LNCaP clone FGC (cell line): Measurements from ENCODE around the gene EVI5.

Experiments
- DNase-seq: peaks from one replicate; pipeline ENCODE4 v3.0.0-alpha.2; 2011; ENCODE audit warnings: low read depth
- H3K4me3 ChIP-seq: 2 replicates; pipeline ENCODE4 v1.5.1; 2011; ENCODE audit warnings: mild to moderate bottlenecking, low read depth, low read length, control low read depth
- TF ChIP-seq, protein P1 (sequence below): IDR thresholded peaks from 2 replicates; pipeline ENCODE4 v1.5.1; 2012; ENCODE audit warnings: mild to moderate bottlenecking; ENCODE audit not compliant: control insufficient read depth, insufficient read depth; ENCODE audit errors: extremely low read depth

Gene EVI5

DNA sequence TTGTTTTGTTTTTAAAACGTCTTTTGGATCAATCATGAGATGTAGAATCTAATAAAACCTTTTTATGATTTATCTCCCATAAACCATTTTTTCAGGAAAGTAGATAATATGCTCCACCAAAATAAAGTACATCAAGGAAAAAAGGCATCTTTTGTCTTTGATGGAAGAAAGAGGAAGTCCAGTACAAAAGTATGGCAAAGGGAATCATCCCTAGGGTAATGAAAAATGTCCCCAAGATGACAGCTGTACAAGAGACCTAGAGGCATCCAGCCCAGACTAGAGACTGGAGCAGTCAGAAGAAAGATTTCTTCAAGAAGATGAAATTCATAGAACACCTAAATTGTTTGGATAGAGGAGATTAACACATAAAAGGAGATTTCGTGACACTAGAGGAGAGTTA lies 265.9 kb downstream of the EVI5 start:
- H3K4me3 ChIP-seq, result no peak overlapping the region
- no peak for DNase-seq
- TF ChIP-seq, protein P1, sequence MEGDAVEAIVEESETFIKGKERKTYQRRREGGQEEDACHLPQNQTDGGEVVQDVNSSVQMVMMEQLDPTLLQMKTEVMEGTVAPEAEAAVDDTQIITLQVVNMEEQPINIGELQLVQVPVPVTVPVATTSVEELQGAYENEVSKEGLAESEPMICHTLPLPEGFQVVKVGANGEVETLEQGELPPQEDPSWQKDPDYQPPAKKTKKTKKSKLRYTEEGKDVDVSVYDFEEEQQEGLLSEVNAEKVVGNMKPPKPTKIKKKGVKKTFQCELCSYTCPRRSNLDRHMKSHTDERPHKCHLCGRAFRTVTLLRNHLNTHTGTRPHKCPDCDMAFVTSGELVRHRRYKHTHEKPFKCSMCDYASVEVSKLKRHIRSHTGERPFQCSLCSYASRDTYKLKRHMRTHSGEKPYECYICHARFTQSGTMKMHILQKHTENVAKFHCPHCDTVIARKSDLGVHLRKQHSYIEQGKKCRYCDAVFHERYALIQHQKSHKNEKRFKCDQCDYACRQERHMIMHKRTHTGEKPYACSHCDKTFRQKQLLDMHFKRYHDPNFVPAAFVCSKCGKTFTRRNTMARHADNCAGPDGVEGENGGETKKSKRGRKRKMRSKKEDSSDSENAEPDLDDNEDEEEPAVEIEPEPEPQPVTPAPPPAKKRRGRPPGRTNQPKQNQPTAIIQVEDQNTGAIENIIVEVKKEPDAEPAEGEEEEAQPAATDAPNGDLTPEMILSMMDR, result no peak

GRCh38 chr1:92516574-92516973 lies 268.3 kb downstream of the EVI5 start:
- no peak overlapping the region for H3K4me3 ChIP-seq
- TF ChIP-seq, protein P1, result no peak
- no peak for DNase-seq

- no peak for DNase-seq
- H3K4me3 ChIP-seq, result no peak overlapping the region
- TF ChIP-seq, protein P1, result no peak
These were observed 269.1 kb downstream of the EVI5 start for GRCh38 chr1:92515796-92516201.

DNA sequence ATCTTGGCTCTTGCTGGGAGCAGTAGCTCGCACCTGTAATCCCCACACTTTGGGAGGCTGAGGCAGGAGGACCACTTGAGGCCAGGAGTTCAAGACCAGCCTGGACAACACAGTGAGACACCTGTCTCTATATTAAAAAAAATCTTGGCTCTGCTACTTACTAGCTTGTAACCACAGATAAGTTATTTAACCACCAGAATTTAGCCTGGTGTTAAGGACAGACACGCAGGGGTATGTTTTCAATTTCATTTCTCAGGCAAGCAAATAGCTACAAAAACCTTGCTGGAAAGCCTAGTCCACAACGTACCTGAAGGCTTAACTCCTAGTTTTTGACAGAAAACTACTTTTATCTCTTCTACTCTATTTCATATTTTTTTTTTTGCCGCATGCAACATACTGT lies 273.4 kb downstream of the EVI5 start:
- TF ChIP-seq, protein P1, result no peak
- no peak overlapping the region for H3K4me3 ChIP-seq
- no peak for DNase-seq

- DNase-seq, result no peak
- H3K4me3 ChIP-seq, result no peak overlapping the region
- TF ChIP-seq, protein P1, result no peak
These were observed 275.3 kb downstream of the EVI5 start for GRCh38 chr1:92509619-92510018.

DNA sequence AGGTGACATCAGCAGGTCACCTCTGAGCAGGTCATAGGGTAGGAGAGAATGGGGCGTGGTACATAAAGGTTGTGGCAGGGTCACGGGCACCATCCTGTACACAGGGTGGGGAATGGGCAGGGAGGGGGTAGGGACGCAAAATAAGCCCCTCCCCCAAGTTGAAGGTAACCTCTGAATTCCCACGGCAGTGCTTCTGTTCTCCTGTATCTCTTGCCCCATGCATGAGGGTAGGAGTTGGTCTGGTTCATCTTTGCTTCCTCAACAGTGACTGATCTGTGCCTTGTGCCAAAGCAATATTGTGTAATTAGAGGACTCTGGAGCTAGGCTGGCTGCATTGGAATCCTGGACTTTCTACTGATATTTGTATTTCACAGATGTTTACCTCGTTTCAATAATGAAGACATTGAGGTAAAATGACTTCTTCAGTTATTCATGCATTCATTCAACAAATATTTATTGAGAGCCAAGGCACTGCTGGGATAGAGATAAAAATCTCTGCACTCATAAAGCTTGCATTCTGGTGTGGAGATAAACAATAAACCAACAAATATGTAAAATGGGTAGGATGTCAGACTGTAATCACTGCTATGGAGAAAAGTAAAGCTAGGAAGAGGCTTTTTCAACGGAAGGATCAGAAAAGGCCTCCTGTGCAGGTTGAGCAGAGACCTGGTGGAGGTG lies 279.8 kb downstream of the EVI5 start:
- TF ChIP-seq, protein P1, result no peak
- DNase-seq, result peak; percentile 46

More for the DNA sequence above, 279.8 kb downstream of the EVI5 start:
- H3K4me3 ChIP-seq, result no peak overlapping the region
